T-helper 22 cell (primary cell): ENCODE data around the gene ATAT1.
A peak's percentile ranks its signal among the peaks of the same experiment; 100 is the strongest.

Experiments used
- DNase-seq: peaks from one replicate; pipeline ENCODE4 v3.0.0-alpha.2; 2020; ENCODE audit warnings: low read depth

ATAT1 gene

GRCh38 chr6:30626484-30627366 lies at the start of gene ATAT1:
TSS of gene ATAT1 (plus strand) at chr6:30626874.
- peak; percentile 85 for DNase-seq

DNA sequence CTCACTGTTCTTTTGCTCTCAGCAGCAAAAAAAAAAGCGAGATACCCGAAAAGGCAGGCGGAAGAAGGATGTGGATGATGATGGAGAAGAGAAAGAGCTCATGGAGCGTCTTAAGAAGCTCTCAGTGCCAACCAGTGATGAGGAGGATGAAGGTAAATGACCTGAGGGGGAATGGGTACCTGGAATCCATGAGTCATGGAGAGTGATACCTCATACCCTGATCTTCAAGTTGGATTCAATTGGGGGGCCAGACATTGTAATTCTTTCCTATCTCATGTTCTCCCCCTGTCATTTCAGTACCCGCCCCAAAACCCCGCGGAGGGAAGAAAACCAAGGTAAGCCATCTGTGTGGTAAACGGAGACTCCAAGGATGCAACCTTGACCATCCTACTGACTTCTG lies 48.6 kb upstream of the ATAT1 start:
- DNase-seq: no peak

- DNase-seq: no peak
These were observed 42.8 kb upstream of the ATAT1 start for GRCh38 chr6:30583921-30584320.

DNA sequence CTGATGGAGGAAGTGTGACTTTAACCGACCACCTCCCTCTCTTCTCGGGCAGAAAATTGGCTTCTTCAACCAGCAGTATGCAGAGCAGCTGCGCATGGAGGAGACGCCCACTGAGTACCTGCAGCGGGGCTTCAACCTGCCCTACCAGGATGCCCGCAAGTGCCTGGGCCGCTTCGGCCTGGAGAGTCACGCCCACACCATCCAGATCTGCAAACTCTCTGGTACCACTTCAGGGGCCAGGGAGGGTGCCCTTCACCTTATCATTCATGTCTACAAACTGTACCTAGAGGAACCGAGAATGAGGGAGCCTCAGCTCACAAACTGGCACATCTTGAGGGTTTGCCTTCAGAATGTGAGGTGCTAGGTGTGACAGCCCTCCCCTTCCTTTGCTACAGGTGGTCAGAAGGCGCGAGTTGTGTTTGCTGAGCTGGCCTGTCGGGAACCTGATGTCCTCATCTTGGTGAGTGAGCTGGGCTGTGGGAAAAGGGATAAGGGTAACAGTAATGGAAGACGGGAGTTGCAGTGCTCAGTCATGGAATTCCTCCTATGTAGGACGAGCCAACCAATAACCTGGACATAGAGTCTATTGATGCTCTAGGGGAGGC lies 36.8 kb upstream of the ATAT1 start:
- DNase-seq: no peak

DNA sequence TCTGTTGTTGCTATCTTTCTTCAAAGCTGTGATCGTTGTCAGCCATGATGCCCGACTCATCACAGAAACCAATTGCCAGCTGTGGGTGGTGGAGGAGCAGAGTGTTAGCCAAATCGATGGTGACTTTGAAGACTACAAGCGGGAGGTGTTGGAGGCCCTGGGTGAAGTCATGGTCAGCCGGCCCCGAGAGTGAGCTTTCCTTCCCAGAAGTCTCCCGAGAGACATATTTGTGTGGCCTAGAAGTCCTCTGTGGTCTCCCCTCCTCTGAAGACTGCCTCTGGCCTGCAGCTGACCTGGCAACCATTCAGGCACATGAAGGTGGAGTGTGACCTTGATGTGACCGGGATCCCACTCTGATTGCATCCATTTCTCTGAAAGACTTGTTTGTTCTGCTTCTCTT lies 36.2 kb upstream of the ATAT1 start:
- no peak for DNase-seq

GRCh38 chr6:30591008-30591407 lies 35.7 kb upstream of the ATAT1 start:
- DNase-seq: no peak

DNA sequence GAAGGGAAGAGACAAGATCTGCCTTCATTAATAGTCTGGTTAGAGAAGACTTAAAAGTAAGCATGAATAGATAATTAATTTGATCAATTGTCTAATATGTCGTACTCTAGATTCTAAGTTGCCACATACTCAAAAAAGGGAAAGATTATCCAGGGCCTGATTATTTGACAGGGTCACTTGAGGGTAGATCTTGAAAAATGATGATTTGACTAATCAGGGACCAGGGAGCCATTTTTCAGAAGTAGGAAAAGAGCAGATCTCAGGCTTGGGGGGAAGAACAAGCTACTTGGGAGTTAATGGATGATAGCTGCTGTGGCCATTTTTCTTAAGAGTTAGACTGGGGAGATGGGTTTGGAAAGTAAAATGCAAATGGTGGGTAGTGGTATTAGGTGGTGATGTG lies 34.4 kb upstream of the ATAT1 start:
- no peak for DNase-seq

DNA sequence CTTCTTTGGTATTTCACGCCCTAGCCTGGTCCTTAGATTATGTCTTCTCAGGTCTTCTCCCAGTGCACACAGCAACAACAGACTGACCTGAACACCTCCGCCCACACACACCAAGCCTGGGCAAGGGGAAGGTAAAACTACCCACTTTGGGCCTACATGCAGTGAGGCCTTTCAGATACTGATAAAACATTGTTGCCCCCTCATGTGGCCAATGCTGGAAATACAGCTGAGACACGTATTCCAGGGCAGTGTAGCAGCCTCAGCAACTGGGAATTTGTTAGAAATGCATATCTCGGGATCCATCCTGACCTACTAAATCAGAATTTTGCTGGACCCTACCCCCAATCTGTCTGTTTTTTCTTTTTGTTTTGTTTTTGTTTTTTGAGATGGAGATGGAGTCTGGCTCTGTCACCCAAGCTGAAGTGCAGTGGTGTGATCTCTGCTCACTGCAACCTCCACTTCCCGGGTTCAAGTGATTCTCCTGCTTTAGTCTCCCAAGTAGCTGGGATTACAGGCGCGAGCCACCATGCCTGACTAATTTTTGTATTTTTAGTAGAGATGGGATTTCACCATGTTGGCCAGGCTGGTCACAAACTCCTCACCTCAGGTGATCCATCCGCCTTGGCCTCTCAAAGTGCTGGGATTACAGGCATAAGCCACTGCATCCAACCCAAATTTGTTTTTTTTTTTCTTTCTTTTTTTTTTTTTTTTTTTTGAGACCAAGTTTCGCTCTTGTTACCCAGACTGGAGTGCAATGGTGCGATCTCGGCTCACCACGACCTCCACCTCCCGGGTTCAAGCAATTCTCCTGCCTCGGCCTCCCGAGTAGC lies 29.1 kb upstream of the ATAT1 start:
- DNase-seq: peak; percentile 46

DNA sequence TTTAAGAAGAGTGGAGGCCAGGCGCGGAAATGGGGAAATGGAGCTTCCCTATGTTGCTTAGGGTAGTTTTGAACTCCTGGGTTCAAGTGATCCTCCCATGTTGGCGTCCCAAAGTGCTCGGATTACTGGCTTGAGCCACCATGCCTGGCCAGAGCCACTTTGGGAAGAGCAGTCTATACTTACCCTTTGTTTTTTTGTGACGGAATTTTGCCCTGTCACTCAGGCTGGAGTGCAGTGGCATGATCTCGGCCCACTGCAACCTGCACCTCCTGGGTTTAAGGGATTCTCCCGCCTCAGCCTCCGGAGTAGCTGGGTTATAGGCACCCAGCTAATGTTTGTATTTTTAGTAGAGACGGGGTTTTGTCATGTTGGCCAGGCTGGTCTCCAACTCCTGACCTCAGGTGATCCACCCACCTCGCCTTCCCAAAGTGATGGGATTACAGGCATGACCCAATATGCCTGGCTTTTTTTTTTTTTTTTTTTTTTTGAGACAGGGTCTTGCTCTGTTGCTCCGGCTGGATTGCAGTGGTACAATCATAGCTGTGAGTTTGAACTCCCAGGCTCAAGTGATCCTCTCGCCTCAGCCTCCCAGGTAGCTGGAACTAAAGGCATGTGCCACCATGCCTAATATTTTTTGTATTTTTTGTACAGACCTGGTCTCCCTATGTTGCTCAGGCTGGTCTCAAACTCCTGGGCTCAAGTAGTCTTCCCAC lies 27.6 kb upstream of the ATAT1 start:
- DNase-seq: no peak

- no peak for DNase-seq
These were observed 26.9 kb upstream of the ATAT1 start for GRCh38 chr6:30599625-30600324.

GRCh38 chr6:30600451-30600961 lies 26.2 kb upstream of the ATAT1 start:
- no peak for DNase-seq

GRCh38 chr6:30601436-30601814 lies 25.2 kb upstream of the ATAT1 start:
- no peak for DNase-seq

- no peak for DNase-seq
These were observed 24.6 kb upstream of the ATAT1 start for GRCh38 chr6:30601815-30602641.

- DNase-seq: no peak
These were observed 22.7 kb upstream of the ATAT1 start for GRCh38 chr6:30603961-30604360.

- DNase-seq: no peak
These were observed 16.6 kb upstream of the ATAT1 start for GRCh38 chr6:30610065-30610464.

GRCh38 chr6:30611150-30611855 lies 15.4 kb upstream of the ATAT1 start:
- DNase-seq: no peak

- DNase-seq: no peak
These were observed 14.8 kb upstream of the ATAT1 start for GRCh38 chr6:30611856-30612194.

GRCh38 chr6:30612213-30612612 lies 14.5 kb upstream of the ATAT1 start:
- no peak for DNase-seq

- no peak for DNase-seq
These were observed 13.9 kb upstream of the ATAT1 start for GRCh38 chr6:30612687-30613248.
